ENCODE results near the gene GTF2F2.

GRCh38 chr13:45119469-45119990 lies 780 bp upstream of the GTF2F2 start:
- no peak for TF ChIP-seq CTCF (IDR thresholded peaks at IDR 0.05)
- no peak for TF ChIP-seq POLR2A (IDR thresholded peaks at IDR 0.05)

Measured in ovary (tissue), 3 donors.